ENCODE results near the gene KRTAP10-7.
"Not testable (repeated sequence)": the region's sequence is repeated elsewhere in the genome, so short reads cannot be mapped to it uniquely, and the experiment has no call there.

Gene KRTAP10-7

DNA sequence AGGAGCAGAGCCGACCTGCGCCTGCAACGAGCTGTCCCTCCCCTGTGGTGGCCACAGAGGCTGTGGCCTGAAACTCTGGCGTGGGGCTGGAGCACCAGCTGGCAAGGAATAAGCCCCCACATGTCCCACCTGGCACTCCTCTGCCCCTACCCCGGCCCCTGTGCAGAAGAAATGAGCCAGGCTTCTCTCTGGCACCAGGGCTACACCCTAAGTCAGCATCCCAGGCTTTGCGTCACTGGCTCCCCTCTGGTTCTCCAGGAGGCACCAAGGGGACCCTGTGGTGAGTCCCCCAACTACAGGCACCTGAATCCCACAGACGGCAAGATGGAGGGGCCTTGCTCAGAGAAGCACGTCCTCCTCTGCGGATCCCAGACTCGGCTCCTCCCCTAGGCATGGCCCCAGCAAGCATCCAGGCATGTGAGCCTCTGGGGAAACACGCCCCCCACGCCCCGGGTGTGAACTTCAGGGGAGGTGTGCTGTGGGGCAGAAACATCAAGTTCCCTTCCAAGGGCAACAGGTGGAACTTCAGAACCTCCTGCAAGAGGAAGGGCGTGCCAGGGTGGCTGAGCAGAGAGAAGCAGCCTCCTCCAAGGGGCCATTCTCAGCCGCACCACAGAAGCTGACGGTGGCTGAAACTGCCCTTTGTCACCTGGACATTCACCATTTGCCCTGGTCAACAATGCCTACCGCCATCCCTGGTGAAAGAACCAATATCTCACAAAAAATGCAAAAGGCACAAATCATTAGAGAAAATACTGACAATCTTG lies 2.9 kb downstream of the KRTAP10-7 start:
- H3K9me3 ChIP-seq: no peaks in the 10 kb centered on the region
- peaks cover 20% of the 10 kb centered on the region for H3K27me3 ChIP-seq
- H3K4me1 ChIP-seq (ENCODE audit: control insufficient read depth in 1 of 2, insufficient read depth in 1 of 2, low read depth in 1 of 2, low read length in 1 of 2): no peaks in the 10 kb centered on the region
- no peaks in the 10 kb centered on the region for H3K36me3 ChIP-seq
- TF ChIP-seq, protein P1, sequence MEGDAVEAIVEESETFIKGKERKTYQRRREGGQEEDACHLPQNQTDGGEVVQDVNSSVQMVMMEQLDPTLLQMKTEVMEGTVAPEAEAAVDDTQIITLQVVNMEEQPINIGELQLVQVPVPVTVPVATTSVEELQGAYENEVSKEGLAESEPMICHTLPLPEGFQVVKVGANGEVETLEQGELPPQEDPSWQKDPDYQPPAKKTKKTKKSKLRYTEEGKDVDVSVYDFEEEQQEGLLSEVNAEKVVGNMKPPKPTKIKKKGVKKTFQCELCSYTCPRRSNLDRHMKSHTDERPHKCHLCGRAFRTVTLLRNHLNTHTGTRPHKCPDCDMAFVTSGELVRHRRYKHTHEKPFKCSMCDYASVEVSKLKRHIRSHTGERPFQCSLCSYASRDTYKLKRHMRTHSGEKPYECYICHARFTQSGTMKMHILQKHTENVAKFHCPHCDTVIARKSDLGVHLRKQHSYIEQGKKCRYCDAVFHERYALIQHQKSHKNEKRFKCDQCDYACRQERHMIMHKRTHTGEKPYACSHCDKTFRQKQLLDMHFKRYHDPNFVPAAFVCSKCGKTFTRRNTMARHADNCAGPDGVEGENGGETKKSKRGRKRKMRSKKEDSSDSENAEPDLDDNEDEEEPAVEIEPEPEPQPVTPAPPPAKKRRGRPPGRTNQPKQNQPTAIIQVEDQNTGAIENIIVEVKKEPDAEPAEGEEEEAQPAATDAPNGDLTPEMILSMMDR (IDR thresholded peaks at IDR 0.05): no peak
- no peak overlapping the region for H3K27ac ChIP-seq
- no peak overlapping the region for H3K4me3 ChIP-seq (ENCODE audit: low read depth in 1 of 2, low read length in 1 of 2)

- H3K36me3 ChIP-seq: no peaks in the 10 kb centered on the region
- peaks cover 15% of the 10 kb centered on the region for H3K27me3 ChIP-seq
- H3K4me1 ChIP-seq (ENCODE audit: control insufficient read depth in 1 of 2, insufficient read depth in 1 of 2, low read depth in 1 of 2, low read length in 1 of 2): no peaks in the 10 kb centered on the region
- TF ChIP-seq, protein P1 (IDR thresholded peaks at IDR 0.05): no peak
- H3K27ac ChIP-seq: no peak overlapping the region
- H3K4me3 ChIP-seq (ENCODE audit: low read depth in 1 of 2, low read length in 1 of 2): no peak overlapping the region
- no peaks in the 10 kb centered on the region for H3K9me3 ChIP-seq
Observed at GRCh38 chr21:44603911-44604310, 3.5 kb downstream of the KRTAP10-7 start.

GRCh38 chr21:44606495-44606894 lies 6.1 kb downstream of the KRTAP10-7 start:
- H3K27me3 ChIP-seq: peaks cover 15% of the 10 kb centered on the region
- TF ChIP-seq, protein P1 (IDR thresholded peaks at IDR 0.05): no peak
- no peak overlapping the region for H3K27ac ChIP-seq
- H3K36me3 ChIP-seq: no peaks in the 10 kb centered on the region
- no peak overlapping the region for H3K4me3 ChIP-seq (ENCODE audit: low read depth in 1 of 2, low read length in 1 of 2)
- H3K9me3 ChIP-seq: no peaks in the 10 kb centered on the region
- H3K4me1 ChIP-seq (ENCODE audit: control insufficient read depth in 1 of 2, insufficient read depth in 1 of 2, low read depth in 1 of 2, low read length in 1 of 2): no peaks in the 10 kb centered on the region

DNA sequence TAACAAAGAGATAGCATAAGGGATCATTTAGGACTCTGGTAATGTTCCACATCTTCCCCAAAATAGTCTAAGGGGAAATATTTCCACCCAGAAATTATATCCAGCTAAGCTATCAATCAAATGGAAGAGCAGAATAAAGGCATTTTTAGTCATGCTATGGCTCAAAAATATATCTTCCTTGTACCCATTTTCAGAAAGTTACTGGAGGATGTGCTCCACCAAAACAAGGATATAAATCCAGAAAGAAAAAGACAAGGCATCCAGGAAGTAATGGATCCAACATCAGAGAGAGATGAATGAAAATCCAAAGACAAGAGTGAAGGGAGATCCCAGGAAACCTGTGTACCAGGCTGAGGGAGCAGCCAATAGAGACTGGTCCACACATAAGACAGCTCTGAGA lies 8.8 kb downstream of the KRTAP10-7 start:
- Histone ChIP-seq H3K27ac (no peak overlapping the region), H3K4me1 (ENCODE audit: control insufficient read depth in 1 of 2, insufficient read depth in 1 of 2, low read depth in 1 of 2, low read length in 1 of 2) (no peaks in the 10 kb centered on the region), H3K27me3 (peaks cover 6% of the 10 kb centered on the region), H3K9me3 (no peaks in the 10 kb centered on the region), H3K36me3 (no peaks in the 10 kb centered on the region), H3K4me3 (ENCODE audit: low read depth in 1 of 2, low read length in 1 of 2) (no peak overlapping the region)
- TF ChIP-seq, protein P1 (IDR thresholded peaks at IDR 0.05): no peak

- H3K27ac ChIP-seq; H3K36me3 ChIP-seq; H3K9me3 ChIP-seq; H3K4me1 ChIP-seq (ENCODE audit: control insufficient read depth in 1 of 2, insufficient read depth in 1 of 2, low read depth in 1 of 2, low read length in 1 of 2); H3K27me3 ChIP-seq; H3K4me3 ChIP-seq (ENCODE audit: low read depth in 1 of 2, low read length in 1 of 2): not testable (repeated sequence)
Observed at GRCh38 chr21:44610157-44610843, 9.9 kb downstream of the KRTAP10-7 start.

- Histone ChIP-seq H3K9me3 (no peaks in the 10 kb centered on the region), H3K4me1 (ENCODE audit: control insufficient read depth in 1 of 2, insufficient read depth in 1 of 2, low read depth in 1 of 2, low read length in 1 of 2) (peaks cover 0 to under 1% of the 10 kb centered on the region in 2 experiments), H3K36me3 (no peaks in the 10 kb centered on the region), H3K27ac (no peak overlapping the region), H3K4me3 (ENCODE audit: low read depth in 1 of 2, low read length in 1 of 2) (no peak overlapping the region), H3K27me3 (peaks cover 3% of the 10 kb centered on the region)
- TF ChIP-seq, protein P1 (IDR thresholded peaks at IDR 0.05): no peak
Observed at GRCh38 chr21:44611551-44611950, 11.2 kb downstream of the KRTAP10-7 start.

Data from neutrophil (primary cell).